Stimulated activated CD4-positive, alpha-beta T cell treated with anti-CD3 and anti-CD28 coated beads, Interleukin-1b, Interleukin-23, amount 100 ng/mL, for 1 hour (primary cell): ENCODE measurements around the gene MMD.
"Not testable (repeated sequence)": the region's sequence is repeated elsewhere in the genome, so short reads cannot be mapped to it uniquely, and the experiment has no call there.

Source experiments
- DNase-seq, 2 donors: peaks; one replicate each; pipeline ENCODE4 v3.0.0-alpha.2; 2020; ENCODE audit warnings: low read depth in 2 of 2

Gene MMD

GRCh38 chr17:55421179-55421934 is at the start of gene MMD:
Gene MMD, minus strand, starts transcription at chr17:55421835. Its CDS starts 140 bp downstream, at chr17:55421695.
- no peak for DNase-seq

GRCh38 chr17:55466671-55467070 is 45.0 kb upstream of the MMD start:
- no peak for DNase-seq

GRCh38 chr17:55465771-55466170 is 44.1 kb upstream of the MMD start:
- not testable (repeated sequence) for DNase-seq

GRCh38 chr17:55463600-55463999 is 42.0 kb upstream of the MMD start:
- DNase-seq, result no peak

GRCh38 chr17:55462711-55463110 is 41.1 kb upstream of the MMD start:
- no peak for DNase-seq

GRCh38 chr17:55462234-55462633 is 40.6 kb upstream of the MMD start:
- no peak for DNase-seq

- peak in 1 of 2 donors; percentile 32 for DNase-seq
Observed at GRCh38 chr17:55458978-55459377, 37.3 kb upstream of the MMD start.

GRCh38 chr17:55458287-55458900 is 36.8 kb upstream of the MMD start:
- no peak for DNase-seq

GRCh38 chr17:55456307-55457240 is 34.9 kb upstream of the MMD start:
- DNase-seq, result no peak

- DNase-seq, result no peak
Observed at GRCh38 chr17:55454906-55455474, 33.4 kb upstream of the MMD start.

- DNase-seq, result no peak
Observed at GRCh38 chr17:55453839-55454557, 32.4 kb upstream of the MMD start.

GRCh38 chr17:55452139-55452790 is 30.6 kb upstream of the MMD start:
- DNase-seq, result no peak

GRCh38 chr17:55451758-55452138 is 30.1 kb upstream of the MMD start:
- DNase-seq, result no peak

- DNase-seq, result no peak
Observed at GRCh38 chr17:55451203-55451641, 29.6 kb upstream of the MMD start.

- DNase-seq, result no peak
Observed at GRCh38 chr17:55450232-55450825, 28.7 kb upstream of the MMD start.

GRCh38 chr17:55448681-55449080 is 27.0 kb upstream of the MMD start:
- no peak for DNase-seq

GRCh38 chr17:55446581-55447205 is 25.1 kb upstream of the MMD start:
- DNase-seq, result no peak

- not testable (repeated sequence) for DNase-seq
Observed at GRCh38 chr17:55446004-55446403, 24.4 kb upstream of the MMD start.

- DNase-seq, result no peak
Observed at GRCh38 chr17:55444471-55445441, 23.1 kb upstream of the MMD start.
